Right ventricle myocardium superior (tissue), 1 donor: ENCODE measurements around the gene THOC7. TPM values are rescaled to one million over a fixed set of nuclear protein-coding genes. Genes with fewer than 3 reads are reported as not detected.
A peak's percentile ranks its signal among the peaks of the same experiment; 100 is the strongest.

ENCODE experiments used
- ATAC-seq: fragments of 200-7000 bp; cut with Tn5 transposase; one replicate; pipeline ENCODE4 v1.9.1; 2020; ENCODE audit warnings: mild to moderate bottlenecking; ENCODE audit not compliant: poor library complexity
- DNase-seq: peaks from one replicate; pipeline ENCODE4 v3.0.0-alpha.2; 2020
- intact Hi-C: fragments of 100-400 bp; cut with DNase I; formaldehyde crosslinking; loops from one replicate; pipeline ENCODE4 v1.11.2; 2022
- long read RNA-seq: library from polyadenylated mRNA; unstranded; transcript quantifications from one replicate; pipeline ENCODE4 v2.0.0, GENCODE V29; 2021
- total RNA-seq: library from RNA; stranded (reverse); fragmentation: NEBNext Ultra II Directional; extraction: Animal tissue kit (Norgen Biotek cat#: 25700); gene quantifications from one replicate; pipeline ENCODE4 v1.2.1, GENCODE V29; 2021
- donor health status: DM: no; HTN: yes; CAD: no; lungs with severe emphysema.

Gene THOC7
- total RNA-seq: 84.9 TPM
- long read RNA-seq, transcript THOC7-204 (7 exons, 836 nt): minor isoform, 6 of 69 reads
- long read RNA-seq, transcript THOC7-201 (8 exons, 990 nt): major isoform, 61 of 69 reads
- long read RNA-seq, partial matches to known transcripts: 2 of 69 reads
- long read RNA-seq, other reads (novel, unspliced or antisense): 0 of 69 reads

DNA sequence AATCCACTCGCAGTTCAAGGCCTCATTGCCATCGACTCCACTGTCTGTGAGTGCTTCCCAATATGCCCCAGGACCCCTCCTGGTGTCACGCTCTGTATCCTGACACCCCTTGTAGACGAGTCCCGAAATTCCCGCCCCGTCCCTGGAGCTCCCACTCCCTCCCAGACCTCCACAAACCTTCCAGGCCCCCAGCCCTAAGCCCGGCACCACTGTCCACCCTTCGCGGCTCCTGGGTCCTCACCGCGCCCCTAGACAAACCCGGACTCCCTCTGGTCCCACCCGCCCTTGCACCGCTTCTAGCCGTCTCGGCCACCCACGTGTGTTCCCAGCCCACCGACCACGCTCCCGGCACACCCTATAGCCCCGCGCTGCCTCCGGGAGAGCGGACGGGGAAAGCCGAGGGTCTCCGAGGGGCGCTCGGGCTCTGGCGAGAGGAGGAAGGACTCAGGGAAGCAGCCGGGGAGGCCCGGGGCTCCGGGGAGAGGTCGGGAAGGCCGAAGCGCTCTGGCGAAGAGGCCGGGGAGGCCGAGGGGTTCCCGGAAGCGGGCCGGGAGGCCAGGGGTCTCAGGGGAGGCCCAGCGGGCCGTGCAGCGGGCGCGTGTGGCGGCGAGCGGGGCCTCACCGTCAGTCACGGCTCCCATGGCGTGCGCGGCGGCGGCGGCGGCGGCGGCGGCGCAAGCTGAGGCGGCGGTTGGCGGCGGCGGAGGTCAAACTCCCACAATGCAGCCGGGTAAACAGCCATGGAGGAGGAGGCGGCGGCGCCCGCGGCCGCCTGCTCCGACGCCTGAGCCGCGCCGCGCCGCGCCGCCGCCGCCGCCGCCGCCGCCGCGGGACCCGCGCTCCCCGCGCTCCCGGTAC lies at the start of gene THOC7, which contains the start of gene ATXN7:
Gene THOC7 (minus strand): TSS at position 656 of the 858 bp plus-strand sequence. CDS start 15 bp downstream, at position 641.
Gene ATXN7 (plus strand): TSS at position 718 of the 858 bp plus-strand sequence. CDS start 48,732 bp downstream, outside the sequence.
- intact Hi-C loops: no loop called here
- peak; percentile 86 for DNase-seq
- ATAC-seq: peak; percentile 93

DNA sequence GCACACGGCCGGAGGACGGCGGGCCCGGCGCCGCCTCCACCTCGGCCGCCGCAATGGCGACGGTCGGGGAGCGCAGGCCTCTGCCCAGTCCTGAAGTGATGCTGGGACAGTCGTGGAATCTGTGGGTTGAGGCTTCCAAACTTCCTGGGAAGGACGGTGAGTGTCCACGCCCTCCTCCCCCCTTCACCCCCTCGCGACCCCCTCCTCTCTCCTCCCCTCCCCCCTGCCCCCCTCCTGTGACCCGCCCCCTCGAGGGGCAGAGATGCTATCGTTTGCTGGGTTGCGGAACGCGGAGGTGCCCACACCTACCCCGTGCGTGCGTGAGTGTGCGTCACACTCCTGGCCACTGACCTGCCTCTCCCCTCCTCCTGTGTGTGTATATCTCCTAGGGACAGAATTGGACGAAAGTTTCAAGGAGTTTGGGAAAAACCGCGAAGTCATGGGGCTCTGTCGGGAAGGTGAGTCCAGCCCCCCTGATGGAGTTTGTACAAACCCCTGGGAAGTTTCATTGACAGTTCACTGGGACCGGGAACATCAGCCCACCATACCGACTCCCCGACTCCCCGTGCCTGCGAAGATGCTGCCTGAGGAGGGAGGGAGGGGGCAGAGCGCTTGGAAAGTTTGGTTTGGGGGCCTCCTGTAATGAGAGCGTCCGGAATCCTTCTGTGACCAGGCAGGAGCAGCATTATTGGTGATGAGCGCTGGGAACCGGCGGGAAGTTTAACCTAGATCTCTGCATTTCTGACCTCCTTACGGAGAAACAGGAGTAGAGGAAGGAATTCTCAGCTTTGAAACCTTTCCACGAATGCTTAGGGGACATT lies 49.4 kb upstream of the THOC7 start:
- no peak for ATAC-seq
- peak; percentile 57 for DNase-seq
- intact Hi-C loops: no loop called here

DNA sequence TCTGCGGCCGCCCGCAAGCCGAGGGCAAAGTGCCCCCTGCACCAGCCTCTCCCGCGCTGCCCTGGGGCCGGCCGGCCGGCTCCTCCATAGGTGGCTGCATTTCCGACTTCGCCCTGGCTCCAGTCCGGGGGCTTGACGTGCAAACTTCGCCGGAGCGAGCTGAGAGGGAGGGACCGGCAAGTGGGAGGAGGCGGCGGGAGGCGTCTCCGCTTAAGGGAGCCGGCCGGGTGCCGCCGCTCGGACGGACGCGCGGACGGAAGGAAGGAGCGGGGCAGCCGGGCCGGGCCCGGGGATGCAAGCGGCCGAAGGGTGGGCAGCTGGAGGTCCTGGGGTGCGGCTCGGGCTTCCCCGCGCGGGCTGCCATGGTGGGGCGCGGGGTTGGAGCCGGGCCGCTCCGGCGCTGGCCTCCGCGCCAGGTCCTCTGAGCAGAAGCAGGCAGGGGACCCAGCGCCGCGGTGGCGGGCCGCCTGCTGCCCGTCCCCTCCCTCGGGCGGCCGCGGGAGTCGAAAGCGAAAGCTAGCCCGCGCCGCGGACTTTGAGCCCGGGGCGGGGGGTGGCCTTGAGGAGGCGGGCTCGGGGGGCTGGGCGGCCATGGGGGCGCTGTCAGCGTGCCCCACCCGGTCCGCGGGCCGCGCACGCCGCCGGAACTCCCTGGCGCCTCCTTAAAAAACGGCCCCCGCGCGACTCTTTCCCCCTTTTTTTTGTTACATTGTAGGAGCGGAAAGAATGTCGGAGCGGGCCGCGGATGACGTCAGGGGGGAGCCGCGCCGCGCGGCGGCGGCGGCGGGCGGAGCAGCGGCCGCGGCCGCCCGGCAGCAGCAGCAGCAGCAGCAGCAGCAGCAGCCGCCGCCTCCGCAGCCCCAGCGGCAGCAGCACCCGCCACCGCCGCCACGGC lies 48.5 kb upstream of the THOC7 start, which contains the start of gene SCAANT1:
Gene SCAANT1 (minus strand): TSS at position 511 of the 895 bp plus-strand sequence.
- peak; percentile 96 for ATAC-seq
- peak; percentile 95 for DNase-seq
- intact Hi-C loops: no loop called here

DNA sequence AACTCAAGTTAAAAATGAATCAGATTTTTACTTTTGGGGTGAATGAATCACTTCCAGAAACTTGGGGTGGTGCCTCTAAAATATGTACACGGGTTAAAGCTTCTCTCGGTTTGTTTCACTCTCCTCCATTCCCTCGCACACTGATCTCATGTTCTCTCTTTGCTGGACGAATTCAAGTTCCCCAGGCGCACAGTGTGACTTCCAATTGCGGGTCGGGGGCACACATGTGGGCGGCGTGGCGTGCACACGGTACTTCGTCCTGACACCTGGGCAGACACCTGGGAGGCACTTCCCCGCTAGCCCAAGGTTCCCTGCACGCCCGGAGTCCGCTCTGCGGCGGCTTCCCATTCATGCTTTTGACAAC lies 47.9 kb upstream of the THOC7 start:
- ATAC-seq: no peak
- intact Hi-C loops: no loop called here

DNA sequence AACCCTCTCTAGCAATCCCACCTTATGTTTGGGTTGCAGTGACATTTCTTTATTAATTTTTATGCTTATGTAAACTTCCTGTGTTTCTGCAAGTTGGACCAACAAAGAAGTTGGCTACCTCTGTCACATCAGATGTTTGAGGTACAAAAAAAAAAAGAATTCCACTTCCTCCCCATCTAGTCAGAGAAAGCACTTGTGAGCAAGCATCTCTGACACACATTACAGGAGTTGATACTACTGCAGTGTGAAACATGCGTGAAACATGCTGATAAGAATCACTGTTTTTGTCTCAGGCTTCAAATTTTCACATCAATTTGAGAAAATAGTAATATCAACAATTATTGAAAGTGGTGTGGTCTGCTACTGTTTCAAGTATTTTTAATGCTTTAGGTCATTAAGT lies 47.3 kb upstream of the THOC7 start:
- intact Hi-C loops: no loop called here
- ATAC-seq: no peak

More for the DNA sequence above, 47.9 kb upstream of the THOC7 start:
- DNase-seq: no peak

DNA sequence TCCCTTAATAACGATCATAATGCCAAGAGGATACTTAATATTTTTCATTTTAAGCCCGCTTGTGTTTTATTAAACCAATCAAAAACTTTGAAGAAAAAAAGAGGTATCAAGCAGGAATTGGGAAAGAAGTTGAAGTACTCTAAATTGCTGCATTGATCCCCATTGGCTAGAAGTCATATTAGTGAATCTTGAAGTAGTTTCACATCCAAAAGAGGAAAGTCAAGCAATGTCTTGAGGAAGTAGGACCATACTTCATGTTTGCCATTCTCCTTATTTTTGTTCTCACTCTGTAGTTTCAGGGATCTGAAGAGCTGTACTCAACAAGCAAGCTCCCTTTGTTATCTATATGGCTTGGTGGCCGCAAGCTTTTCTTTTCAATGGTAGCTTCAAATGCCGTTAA lies 46.4 kb upstream of the THOC7 start:
- no peak for ATAC-seq
- no peak for DNase-seq
- intact Hi-C loops: no loop called here

More for the DNA sequence above, 47.3 kb upstream of the THOC7 start:
- no peak for DNase-seq

DNA sequence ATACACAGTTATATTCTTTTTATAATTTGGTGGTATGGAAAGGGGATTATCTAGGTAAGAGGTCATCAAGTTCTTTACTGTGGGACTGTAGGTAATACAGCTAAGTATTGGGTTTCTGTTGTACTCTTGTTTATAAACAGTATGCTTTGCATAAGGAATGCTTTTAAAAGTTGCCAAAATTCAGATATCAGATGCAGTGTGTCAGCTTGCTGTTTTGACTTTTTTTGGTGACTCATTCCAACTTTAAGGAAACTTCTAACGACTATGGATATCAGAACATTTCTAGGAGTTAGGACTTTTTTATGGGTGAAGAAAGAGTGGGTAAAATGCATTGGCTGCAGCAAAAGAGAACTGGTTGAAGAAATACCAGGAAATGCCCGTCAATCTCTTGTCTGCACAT lies 45.8 kb upstream of the THOC7 start:
- no peak for DNase-seq
- no peak for ATAC-seq
- intact Hi-C loops: no loop called here

DNA sequence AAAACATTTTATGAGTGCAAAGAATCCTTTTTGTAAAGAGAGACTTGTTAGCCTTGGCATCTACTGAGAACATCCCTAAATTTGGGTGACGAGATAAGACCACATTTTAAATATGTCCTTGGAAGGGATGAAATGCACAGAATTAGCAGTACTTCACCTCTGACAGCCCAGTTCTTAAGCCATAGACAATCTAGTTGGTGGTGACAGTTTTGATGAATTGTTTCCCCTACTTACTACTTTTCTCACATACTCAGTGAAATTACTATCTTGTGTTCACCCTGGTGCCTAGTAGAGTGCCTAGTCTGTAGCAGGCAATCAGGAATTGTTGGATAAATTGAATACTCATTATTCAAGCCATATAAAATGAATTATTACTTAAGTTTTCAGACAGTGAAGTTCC lies 45.2 kb upstream of the THOC7 start:
- no peak for ATAC-seq
- no peak for DNase-seq
- intact Hi-C loops: no loop called here

DNA sequence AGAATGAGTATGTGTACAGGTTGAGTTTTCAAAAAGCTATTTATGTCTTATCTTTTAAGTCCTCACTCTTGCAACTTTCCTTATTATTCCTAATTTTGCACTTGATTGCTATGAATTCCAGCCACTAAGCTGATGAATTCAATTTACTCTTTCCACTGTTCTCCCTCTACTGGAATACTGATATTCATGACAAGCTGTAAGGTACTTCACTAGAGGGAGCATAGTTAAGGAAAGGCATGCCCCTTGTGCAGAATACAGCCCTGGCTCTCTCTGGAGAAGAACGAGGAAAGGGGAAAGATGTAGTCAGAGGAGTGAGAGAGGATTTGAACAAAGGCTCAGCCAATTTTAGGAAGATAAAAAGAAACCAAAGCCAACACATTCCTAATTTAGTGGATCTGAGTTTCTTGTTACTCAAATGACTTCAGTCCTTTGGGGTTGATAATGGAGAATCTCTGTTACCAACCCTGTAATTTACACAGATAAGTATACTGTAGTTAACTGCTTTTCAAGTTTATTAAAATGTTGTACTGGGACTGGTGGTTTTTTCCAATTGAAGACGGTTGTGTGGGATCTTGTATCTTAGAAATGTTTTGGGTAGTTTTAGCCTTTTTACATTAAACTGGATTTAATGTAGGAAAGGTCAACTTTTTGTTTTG lies 44.6 kb upstream of the THOC7 start:
- ATAC-seq (no peak), DNase-seq (no peak)
- intact Hi-C loops: no loop called here

DNA sequence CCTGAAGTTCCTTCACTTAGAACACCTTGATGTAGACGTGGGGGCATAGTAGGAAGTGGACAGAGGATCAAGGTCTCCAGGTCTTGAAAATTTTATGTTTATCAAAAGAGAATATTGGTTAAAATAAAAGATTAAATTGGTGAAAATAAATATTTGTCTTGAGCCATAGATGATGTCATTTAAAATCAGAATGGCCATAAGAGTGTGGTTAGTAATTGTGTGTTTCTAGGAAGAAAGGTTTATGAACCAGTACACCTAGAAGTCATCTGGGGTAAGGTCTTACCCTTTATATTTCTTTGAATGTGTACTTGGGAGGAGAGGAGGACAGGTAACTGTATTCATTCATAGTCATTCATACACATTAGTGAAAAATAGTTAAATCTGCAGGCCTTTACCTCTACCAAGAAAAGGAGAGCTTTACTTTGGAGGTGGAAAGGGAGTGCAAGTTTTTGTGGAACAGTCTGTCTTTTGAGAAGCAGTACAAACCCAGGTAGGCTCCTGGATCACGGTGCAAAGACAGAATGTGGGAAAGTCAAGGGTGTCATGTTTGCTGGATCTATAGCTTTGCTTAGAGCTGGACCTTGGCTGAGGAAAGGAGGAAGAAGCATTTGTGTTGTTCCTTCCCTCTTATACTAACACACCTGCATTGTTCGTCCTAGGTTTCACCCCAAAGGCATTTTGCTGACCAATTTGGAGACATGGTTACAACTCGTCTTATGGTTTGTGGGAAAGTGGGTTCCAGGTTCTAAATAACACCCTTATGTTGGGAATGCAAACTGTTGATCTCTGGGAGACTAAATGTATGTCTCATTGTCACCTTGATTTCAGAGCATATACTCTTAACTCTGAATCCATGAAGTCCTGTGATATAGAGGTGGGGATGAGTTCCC lies 42.4 kb upstream of the THOC7 start:
- ATAC-seq: no peak
- DNase-seq: no peak
- intact Hi-C loops: no loop called here

DNA sequence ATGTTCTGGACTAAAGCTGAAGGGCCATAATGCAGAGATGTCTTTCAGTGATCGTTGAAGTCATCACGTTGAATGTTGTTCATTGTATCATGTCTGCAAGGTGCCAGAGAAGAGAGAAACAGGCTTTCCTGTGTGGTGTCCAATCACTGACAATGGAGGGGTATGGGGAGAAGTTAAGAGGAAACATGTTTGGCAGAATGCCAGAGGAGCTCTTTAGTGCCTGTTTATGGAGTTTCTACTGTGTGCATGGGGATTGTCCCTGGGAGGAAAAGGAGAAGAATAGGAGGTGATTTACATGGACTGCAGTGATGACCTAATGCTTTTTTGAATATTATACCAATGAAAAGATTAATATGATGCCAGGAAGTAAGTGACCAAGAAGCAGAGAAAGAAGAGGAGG lies 36.9 kb upstream of the THOC7 start:
- intact Hi-C loops: no loop called here
- no peak for DNase-seq
- ATAC-seq: no peak

DNA sequence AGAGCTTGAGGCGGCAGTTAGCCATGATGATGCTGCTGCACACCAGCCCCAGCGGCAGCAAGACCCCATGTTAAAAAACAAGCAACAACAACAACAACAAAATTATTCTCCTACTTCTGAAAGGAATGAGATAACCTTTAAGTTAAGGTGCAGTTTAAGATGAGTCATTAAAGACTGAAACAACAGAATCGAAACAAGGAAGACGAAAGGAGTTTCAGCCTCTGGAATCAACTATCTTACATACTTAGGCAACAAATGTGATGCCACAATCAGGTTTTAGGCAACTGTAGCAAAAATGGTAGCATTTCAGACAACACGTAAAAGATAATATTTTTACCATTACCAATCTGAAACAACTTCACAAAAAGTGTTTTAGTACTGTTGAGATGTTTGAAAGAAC lies 36.4 kb upstream of the THOC7 start:
- ATAC-seq: no peak
- intact Hi-C loops: no loop called here
- DNase-seq: no peak

DNA sequence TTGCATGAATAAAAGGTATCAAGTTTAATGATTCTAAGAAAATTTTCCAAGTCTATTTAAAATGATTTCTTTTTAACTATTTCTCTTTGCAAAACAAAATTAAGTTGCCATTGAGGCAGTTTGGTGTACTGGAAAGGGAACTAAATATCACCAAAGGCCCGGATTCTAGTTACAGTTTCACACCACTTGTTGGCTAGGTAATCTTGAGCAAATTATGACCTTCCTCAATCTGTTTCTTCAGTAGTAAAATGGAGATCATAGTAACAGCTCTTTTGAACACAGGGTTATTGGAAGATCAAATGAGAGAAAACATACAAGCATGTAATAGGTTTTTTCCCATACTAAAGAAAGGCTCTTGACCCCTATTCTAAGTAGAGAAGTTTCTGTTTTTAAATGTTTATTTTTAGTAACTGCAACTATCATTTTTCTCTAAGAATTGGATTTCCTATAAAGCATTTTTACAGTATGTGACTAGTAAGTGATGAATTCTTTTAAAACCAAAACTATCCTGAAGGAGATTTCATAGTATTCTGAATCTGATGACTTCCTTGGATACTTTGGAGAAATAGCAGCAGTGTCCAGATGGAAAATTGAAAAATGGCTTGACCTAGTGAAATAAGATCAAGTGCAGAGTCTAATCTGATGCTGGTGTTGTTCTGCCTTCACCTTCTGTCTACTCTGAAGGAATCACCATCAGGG lies 32.9 kb upstream of the THOC7 start:
- ATAC-seq (no peak), DNase-seq (no peak)
- intact Hi-C loops: no loop called here

DNA sequence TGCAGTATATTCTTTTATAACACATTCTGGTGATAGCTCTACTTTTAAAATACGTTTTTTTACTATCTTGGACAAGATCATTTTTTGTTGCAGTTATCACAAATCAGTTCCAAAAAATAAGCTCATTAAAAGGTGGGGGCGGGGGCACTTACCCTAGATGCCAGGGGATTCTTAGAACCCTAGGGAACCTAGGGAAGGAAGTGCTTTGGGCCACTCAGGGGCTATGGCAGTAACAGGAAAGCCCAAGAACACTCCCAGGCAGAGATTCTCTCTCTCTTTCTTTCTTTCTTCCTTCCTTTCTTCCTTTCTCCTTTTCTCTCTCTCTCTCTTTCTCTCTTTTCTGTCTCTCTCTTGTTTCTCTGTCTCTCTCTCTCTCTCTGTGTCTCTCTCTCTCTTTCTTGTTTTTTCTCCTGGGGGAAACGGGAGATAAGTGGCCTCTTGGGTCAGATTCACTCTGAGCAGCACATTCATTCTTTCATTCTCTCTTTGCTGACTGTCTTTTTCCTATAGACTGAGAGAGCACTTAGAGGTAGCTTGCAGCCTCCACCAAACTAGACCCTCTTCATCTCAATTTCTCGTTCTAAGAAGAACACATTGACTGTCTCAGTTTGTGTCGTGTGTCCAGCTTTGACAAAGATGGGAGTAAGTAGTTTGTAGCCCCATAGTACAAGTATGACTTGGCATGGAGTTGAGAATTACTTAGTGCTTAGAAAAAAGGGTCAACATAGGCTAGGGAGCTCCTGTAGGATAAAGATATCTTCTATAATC lies 32.0 kb upstream of the THOC7 start:
- ATAC-seq (no peak), DNase-seq (no peak)
- intact Hi-C loops: no loop called here

DNA sequence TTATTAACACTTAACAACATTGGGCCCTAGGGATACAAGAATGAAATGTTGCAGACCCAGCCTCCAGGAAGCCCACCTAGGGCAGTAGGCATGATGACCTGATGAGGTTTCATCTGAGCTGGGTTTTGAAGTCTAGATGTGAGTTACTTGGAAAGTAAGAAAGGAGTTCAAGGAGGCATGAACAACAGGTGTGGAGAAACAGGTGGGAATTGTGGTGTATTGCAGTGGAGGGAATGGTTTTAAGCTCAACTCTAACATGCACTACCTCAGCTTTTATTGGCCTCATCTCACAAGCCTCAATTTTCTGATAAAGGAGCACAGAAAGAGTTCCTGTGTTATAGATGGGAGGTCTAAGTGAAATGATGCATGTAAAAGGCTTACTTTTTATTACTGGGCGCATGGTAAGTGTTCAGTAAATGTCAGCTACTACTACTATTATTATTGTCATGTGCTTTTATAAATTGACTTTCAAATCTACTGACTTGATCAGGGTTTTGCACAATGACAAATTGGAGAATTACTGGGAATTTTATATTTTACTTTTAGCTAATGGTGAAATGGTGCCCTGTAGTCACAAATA lies 29.3 kb upstream of the THOC7 start:
- DNase-seq: no peak
- intact Hi-C loops: no loop called here
- ATAC-seq: no peak
